ENCODE measurements around the gene PDS5B.

PDS5B gene

GRCh38 chr13:32731074-32731473 lies 144.8 kb downstream of the PDS5B start:
- no peak for DNase-seq

DNA sequence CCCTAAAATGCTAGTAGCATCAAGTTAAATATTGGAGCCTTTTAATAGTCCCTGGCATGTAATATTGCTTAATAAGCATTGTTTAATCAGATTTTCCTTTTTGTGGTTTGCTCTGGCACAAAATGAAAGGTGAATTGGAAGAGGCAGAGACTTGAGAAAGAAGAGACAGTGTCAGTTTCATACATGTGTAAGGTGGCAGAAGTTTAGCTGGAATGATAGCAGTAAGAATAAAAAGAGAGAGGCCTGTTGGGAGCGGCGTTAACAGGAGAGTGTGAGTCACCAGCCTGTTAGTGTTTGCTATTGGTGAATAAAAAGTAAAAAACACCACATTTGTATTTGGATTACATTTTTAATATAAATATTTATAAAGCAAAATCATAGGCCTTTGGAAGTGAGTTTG lies 145.3 kb downstream of the PDS5B start:
- DNase-seq, result no peak

DNA sequence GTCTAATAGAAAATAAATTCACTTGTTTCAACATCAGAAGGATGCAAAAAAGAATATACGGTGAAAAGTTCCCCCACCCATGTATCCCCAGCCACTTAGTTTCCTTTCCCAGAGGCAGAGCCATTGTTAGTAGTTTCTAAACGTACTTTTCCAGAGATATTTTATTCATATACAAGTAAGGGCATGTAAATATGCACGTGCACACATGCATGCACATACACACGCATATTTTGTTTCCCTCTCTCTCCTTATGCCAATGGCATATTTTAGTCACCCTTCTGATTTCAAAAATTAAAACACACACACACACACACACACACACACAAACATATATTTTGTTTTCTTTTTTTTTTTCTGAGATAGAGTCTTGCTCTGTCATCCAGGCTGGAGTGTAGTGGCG lies 147.4 kb downstream of the PDS5B start:
- no peak for DNase-seq

GRCh38 chr13:32734511-32734910 lies 148.3 kb downstream of the PDS5B start:
- DNase-seq, result peak; percentile 39

- DNase-seq, result no peak
Observed at GRCh38 chr13:32735859-32736258, 149.6 kb downstream of the PDS5B start.

GRCh38 chr13:32736648-32737047 lies 150.4 kb downstream of the PDS5B start:
- no peak for DNase-seq

DNA sequence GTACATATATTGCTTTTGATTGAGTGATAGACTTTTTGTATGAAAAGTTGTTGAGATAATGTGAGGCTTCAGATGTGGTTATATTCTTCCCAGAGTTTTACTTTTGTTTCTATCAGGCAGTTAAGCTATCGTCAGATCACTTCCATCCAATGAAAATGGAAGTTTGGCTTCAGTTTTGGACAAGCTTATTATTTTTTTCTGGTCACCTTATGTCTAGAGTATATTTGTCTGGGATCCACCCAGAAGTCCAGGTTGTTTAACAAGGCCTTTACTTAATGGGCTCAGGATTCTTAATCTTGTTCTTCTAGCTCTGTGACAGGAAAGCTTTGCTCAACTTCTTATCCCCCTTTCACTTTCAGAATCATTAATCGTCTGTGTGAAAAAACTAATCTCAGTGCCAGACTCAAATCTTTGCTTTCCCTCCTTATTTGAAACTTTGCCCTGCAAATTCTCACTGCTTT lies 150.9 kb downstream of the PDS5B start:
- DNase-seq, result peak; percentile 56

- no peak for DNase-seq
Observed at GRCh38 chr13:32737679-32738078, 151.4 kb downstream of the PDS5B start.

DNA sequence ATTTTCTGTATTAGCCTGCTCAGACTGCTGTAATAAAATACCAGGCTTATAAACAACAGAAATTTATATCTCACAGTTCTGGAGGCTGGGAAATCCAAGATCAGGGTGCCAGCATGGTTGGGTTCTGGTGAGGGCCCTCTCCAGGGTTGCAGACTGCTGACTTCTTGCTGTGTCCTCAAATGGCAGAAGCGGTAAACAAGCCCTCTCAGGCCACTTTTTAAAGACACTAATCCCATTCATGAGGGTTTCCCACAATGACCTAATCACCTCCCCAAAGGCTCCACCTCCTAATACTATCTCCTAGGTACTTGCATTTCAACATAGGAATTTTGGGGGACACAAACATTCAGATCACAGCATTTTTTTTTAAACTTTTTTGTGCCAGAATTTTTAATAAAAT lies 159.3 kb downstream of the PDS5B start:
- DNase-seq, result no peak

DNA sequence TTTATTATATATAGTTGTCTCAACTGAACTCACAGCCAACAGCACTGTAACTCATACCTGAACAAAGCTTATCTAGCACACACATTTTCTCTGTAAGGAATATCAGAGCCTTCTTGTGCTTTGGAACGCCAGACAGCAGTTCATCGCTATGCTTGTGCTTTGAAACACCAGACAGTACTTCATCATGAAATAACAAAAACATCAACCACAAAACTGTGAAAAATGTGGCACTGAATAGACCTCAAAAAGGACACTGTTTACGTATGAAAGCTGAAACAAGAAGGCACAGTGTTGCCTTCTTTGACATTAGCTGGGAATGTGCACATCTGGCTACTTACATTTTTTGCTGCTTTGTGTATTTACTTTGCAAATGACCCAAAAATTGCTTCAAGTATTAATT lies 160.2 kb downstream of the PDS5B start:
- no peak for DNase-seq

DNA sequence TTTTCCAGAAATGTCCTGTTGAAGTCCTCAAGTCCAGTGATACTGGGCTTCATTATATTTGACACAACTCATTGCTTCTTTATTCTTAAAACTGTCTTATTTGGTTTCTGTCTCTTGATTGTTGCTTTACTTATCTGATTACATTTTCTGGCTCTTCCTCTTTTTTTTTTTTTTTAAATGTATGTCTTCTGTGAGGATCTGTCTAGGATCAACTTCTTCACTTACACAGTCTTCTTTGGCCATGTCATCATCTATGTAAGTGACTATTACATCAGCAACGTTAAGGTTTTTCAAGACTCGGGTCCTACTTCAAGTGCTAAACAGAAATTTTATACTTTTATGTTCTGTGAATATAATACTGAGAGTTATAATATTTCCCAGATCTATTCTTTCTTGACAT lies 162.1 kb downstream of the PDS5B start:
- DNase-seq, result peak; percentile 80

GRCh38 chr13:32751340-32751739 lies 165.1 kb downstream of the PDS5B start:
- no peak for DNase-seq

GRCh38 chr13:32752311-32752710 lies 166.1 kb downstream of the PDS5B start:
- DNase-seq, result no peak

DNA sequence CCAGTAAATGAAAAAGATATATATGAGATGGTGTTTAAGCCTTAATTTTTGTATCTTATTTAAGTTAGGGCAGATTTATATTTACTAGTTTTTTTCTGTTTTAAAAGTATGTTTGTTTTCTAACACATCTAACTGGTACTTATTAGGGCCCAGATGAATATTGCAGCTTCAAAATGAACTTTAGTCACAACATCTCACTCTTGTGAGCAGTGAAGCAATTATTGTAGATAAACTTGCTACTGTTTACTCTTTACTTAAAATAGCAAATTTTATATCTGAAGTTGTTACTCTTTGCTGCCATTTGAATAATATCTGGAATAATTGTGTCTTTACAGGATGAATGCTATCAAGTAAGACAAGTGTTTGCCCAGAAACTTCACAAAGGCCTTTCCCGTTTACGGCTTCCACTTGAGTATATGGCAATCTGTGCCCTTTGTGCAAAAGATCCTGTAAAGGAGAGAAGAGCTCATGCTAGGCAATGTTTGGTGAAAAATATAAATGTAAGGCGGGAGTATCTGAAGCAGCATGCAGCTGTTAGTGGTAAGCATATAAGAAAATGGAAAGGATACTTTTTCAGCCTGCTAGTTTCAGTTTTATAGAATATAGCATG lies 166.8 kb downstream of the PDS5B start:
- DNase-seq, result no peak

- no peak for DNase-seq
Observed at GRCh38 chr13:32754179-32754578, 167.9 kb downstream of the PDS5B start.

DNA sequence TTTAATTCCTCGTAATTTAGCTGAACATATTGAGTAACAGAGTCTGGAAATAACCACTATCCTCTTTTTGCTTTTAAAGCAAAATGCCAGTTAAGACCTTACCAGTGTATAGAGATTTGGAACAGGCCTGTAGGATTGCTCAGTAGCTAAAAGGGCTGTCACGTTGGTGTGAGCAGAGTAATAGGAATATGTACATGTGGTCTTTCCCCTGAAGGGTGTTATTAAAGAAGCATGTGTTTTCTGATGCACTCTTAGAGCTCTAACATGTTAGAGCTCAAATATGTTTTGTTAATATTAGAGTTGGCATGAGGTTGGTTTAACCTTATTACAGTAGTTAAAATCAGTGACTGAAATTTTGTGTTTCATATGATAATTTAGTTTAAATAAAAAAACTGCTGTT lies 172.9 kb downstream of the PDS5B start:
- no peak for DNase-seq

DNA sequence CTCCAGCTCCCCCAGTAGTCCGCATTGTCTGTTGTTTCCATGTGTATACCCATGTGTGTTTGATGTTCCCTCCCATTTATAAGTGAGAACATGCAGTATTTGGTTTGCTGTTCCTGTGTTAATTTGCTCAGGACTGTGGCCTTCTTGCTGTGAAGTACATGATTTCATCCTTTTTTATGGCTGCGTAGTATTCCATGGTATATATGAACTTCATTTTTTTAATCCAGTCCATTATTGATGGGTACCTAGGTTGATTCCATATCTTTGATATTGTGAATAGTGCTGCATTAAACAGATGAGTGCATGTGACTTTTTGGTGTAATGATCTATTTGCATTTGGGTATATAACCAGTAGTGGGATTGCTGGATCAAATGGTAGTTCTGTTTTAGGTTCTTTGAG lies 175.2 kb downstream of the PDS5B start:
- DNase-seq, result no peak

DNA sequence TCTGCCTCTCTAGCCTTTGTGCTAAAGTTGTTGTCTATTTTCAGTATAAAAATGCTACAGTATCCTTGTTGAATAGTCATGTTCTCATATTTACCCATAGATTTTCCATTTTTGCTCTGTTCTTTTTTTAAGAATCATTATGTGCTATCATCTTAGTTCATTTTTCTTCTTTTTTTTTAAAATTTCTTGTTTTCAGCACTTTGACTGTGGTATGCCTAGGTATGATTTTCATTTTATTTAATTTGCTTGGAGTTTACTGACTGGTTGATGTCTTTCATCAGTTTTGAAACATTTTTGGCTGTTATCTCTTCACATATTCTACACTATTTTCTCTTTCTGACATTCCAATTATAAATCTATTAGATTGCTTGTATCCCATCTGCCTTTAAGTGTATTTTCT lies 192.9 kb downstream of the PDS5B start:
- no peak for DNase-seq

DNA sequence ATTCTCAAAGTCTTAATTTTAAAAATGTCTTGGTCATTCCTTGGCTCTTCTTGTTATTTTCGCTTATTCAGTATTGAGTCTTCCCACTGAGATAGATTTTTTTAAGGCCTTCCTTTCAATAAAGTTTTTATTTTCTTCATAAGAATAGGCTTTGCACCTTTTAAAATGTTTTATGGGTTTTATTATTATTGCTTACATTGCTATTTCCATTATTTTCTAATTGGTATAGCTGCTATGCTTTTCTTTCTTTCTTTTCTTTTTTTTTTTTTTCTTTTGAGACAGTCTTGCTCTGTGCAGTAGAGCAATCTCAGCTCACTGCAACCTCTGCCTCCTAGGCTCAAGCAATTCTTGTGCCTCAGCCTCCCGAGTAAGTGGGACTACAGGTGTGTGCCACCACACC lies 195.7 kb downstream of the PDS5B start:
- DNase-seq, result no peak

DNA sequence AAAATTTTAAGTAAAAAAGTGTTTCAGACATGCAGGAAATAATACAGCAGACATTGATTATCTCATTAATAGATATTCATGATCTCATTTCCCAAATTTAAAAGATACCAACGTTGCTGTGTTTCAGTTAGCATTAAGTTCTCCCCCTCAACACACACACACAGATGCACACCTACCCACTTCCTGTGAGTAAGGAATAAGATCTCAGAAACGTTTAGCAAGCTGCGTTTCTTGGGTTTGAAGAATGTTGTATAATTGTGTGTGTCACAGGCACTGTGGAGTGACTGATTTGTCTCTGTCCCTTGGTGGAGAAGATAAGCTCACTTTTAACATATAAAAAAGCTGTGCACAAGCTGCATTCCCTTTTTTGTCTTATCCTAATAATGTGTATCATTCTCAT lies 196.8 kb downstream of the PDS5B start:
- DNase-seq, result no peak

GRCh38 chr13:32790731-32791130 lies 204.5 kb downstream of the PDS5B start:
- DNase-seq, result peak; percentile 3

DNA sequence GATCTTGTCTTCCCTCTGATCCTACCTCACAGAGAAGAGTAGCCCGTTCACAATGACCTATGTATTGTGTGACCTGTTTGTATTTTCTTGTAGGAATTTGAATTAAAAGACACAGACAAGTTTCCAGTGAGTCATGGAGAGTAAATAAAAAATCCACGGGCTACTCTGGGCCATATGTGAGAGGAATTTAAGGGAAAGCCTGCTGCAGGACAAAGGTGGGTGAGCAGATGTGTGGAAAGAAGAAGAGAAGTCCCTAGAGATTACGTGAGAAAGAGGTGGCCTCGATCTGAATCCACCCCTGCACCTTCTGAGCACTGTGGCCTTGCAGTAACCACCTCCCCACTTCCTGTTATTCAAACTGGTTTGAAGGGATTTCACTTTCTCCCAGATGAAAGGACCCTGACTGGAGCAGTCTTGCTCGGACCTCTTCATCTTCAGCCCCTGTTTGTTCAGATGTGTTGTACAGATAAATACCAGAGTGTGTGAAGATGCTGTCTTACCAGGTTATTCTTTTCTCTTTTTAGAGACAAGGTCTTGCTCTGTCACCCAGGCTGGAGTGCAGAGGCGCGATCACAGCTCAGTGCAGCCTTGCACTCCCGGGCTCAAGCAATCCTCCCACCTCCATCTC lies 205.4 kb downstream of the PDS5B start:
- DNase-seq, result peak; percentile 16

DNA sequence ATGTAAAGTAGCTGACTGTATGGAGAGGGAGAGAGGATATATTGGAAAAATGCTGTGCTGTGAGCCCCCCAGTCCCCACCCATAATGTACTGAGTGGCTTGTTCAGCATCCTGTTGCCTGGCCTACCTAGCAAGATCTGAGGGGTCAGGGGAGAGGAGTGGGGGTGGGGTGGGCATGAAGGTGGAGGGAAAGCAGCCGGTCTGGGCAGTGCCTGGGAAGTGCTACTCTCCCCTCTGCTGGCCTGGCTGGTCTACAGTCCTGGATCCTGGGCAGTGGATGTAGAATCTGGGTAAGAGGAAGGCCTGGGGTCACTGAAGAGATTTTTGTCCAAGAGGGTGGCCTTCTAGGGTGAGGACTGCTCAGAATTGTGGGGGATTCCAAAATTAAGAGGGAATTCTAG lies 210.5 kb downstream of the PDS5B start:
- no peak for DNase-seq

DNA sequence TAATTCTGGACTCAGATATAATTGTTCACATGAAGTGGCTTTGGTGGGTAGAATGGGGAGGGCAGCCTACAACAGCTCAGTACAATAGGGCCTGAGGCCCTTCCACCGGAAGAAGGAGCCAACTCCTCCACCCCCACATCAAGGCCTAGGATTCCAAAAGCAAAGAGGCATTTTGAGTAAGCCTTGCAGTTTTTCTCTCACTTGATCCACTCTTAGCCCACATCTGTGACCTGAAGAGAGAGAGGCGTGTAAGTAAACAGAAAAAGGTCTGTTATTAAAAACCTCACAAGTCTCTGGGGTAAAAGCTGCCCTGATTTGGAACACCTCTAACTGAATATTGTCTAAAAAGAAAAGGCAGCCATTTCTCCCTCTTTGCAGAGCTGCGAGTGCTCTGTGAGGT lies 215.9 kb downstream of the PDS5B start:
- DNase-seq, result no peak

DNA sequence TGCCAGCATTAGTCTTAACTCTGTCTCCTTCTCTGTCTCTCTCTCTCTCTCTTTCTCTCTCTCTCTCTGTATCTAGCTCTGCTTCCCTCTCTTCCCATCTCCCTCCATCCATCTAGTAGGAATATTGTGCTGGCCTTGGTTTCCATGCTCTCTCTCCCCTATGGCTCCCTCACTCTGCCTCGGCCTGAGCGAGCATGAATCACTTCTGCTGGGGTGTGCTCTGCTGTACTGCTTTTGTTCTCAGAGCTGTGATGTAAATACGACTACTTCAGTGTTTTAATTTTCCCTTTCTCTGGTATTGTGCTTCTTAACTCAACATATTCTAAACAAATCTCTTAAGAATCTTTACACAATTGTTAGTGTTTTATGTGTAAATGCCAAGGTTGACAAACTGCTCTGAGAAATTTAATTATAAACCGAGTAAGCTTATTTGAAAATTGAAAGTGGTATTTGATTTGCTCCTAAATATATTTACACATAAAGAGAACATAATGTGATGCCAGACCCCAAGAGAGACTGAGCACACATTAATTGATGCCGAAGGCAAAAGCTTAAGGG lies 218.5 kb downstream of the PDS5B start:
- no peak for DNase-seq
